GM12878 (cell line): ENCODE measurements around the gene MAD1L1.

Experiments used
- BHLHE40 ChIP-seq, 2 experiments: fragments of 450-650 bp in 1 of 2; IDR thresholded peaks; 2 replicates each; pipeline ENCODE4 v1.6.1; 2011 to 2017; ENCODE audit warnings: low read depth in 2 of 2, borderline replicate concordance in 1 of 2, improper control_type of control experiment in 1 of 2, low read length in 1 of 2, mild to moderate bottlenecking in 1 of 2
- EZH2 ChIP-seq: IDR thresholded peaks from 2 replicates; pipeline ENCODE4 v1.6.1; 2012; ENCODE audit warnings: low read depth, mild to moderate bottlenecking, control low read depth, inconsistent platforms, low read length, borderline replicate concordance; ENCODE audit not compliant: control insufficient read depth
- HDAC2 ChIP-seq: fragments of 200-600 bp; sonication (generic); IDR thresholded peaks from 2 replicates; pipeline ENCODE4 v1.6.1; 2017
- JUNB ChIP-seq: IDR thresholded peaks from 2 replicates; pipeline ENCODE4 v1.6.1; 2016; ENCODE audit warnings: antibody characterized with exemption, mild to moderate bottlenecking
- MYC ChIP-seq: IDR thresholded peaks from 2 replicates; pipeline ENCODE4 v1.6.1; 2011; ENCODE audit warnings: mild to moderate bottlenecking, low read length, moderate library complexity, inconsistent platforms; ENCODE audit not compliant: insufficient read depth, insufficient replicate concordance, insufficient read length, severe bottlenecking
- NR2C1 ChIP-seq: fragments of 450-650 bp; IDR thresholded peaks from 2 replicates; pipeline ENCODE4 v1.6.1; 2017; ENCODE audit warnings: antibody characterized with exemption, mild to moderate bottlenecking, moderate library complexity
- SMAD1 ChIP-seq: fragments of 450-650 bp; IDR thresholded peaks from 2 replicates; pipeline ENCODE4 v1.6.1; 2018; ENCODE audit warnings: mild to moderate bottlenecking, low read depth; ENCODE audit not compliant: partially characterized antibody
- TCF7 ChIP-seq: IDR thresholded peaks from 2 replicates; pipeline ENCODE4 v1.6.1; 2014; ENCODE audit warnings: antibody characterized with exemption, borderline replicate concordance
- ZNF24 ChIP-seq: fragments of 450-650 bp; IDR thresholded peaks from 2 replicates; pipeline ENCODE4 v1.6.1; 2017; ENCODE audit warnings: antibody characterized with exemption, mild to moderate bottlenecking
- TF ChIP-seq, protein P1 (sequence below), 3 experiments: IDR thresholded peaks in 2 of 3; conservative IDR thresholded peaks in 1 of 3; 2 replicates each; pipeline ENCODE4 v1.5.1; 2011; ENCODE audit warnings: low read depth in 3 of 3, low read length in 3 of 3, mild to moderate bottlenecking in 3 of 3, control low read depth in 2 of 3, moderate library complexity in 2 of 3, inconsistent platforms in 1 of 3, mixed read lengths in 1 of 3; ENCODE audit not compliant: control insufficient read depth in 2 of 3, insufficient read depth in 1 of 3; ENCODE audit errors: extremely low read depth in 1 of 3
- TF ChIP-seq, protein P2 (sequence below): IDR thresholded peaks from 2 replicates; pipeline ENCODE4 v1.6.1; 2012; ENCODE audit warnings: mild to moderate bottlenecking, low read depth, low read length
- TF ChIP-seq, protein P3 (sequence below): fragments of 450-650 bp; IDR thresholded peaks from 2 replicates; pipeline ENCODE4 v1.6.1; 2016; ENCODE audit warnings: mild to moderate bottlenecking

DNA sequence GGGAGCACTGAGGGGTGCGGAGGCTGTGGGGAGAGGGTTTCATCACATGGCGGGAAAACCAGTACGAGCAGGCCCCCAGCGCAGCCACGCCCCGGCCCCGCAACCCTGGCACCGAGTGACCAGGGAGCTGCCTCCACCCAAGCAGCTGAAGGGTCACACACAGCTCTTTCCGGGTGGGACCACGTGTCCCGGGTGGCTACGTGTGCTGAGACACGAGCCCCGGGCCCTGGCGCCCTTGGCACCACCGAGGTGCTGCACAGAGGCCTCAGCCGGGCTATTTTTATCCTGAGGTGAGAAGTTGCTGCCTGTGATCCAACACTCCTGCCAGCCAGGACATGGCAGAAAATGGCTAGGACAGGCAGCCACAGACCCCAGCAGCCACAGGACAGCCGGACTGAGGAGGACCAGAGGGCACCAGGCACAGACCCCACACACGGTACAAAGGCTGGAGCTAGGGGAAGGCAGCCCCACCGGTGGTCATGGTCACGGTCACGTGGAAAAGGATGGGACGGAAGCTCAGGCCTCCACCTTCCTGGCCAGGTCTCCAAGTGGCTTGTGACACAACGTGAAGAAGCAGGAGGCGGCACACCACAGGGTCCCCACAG, 223.7 kb downstream of the MAD1L1 start:
- TF ChIP-seq, protein P1, sequence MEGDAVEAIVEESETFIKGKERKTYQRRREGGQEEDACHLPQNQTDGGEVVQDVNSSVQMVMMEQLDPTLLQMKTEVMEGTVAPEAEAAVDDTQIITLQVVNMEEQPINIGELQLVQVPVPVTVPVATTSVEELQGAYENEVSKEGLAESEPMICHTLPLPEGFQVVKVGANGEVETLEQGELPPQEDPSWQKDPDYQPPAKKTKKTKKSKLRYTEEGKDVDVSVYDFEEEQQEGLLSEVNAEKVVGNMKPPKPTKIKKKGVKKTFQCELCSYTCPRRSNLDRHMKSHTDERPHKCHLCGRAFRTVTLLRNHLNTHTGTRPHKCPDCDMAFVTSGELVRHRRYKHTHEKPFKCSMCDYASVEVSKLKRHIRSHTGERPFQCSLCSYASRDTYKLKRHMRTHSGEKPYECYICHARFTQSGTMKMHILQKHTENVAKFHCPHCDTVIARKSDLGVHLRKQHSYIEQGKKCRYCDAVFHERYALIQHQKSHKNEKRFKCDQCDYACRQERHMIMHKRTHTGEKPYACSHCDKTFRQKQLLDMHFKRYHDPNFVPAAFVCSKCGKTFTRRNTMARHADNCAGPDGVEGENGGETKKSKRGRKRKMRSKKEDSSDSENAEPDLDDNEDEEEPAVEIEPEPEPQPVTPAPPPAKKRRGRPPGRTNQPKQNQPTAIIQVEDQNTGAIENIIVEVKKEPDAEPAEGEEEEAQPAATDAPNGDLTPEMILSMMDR (IDR thresholded peaks at IDR 0.05 in 2 of 3, conservative IDR thresholded peaks at IDR 0.05 in 1 of 3; ENCODE audit: control insufficient read depth in 2 of 3, extremely low read depth in 1 of 3, insufficient read depth in 1 of 3, low read depth in 3 of 3, low read length in 3 of 3): no peak
- TF ChIP-seq EZH2: no peak
- TF ChIP-seq MYC: no peak
- TF ChIP-seq BHLHE40 (IDR thresholded peaks at IDR 0.05; ENCODE audit: borderline replicate concordance in 1 of 2, low read depth in 2 of 2, low read length in 1 of 2): no peak
- no peak for TF ChIP-seq NR2C1
- TF ChIP-seq TCF7: no peak
- TF ChIP-seq, protein P2, sequence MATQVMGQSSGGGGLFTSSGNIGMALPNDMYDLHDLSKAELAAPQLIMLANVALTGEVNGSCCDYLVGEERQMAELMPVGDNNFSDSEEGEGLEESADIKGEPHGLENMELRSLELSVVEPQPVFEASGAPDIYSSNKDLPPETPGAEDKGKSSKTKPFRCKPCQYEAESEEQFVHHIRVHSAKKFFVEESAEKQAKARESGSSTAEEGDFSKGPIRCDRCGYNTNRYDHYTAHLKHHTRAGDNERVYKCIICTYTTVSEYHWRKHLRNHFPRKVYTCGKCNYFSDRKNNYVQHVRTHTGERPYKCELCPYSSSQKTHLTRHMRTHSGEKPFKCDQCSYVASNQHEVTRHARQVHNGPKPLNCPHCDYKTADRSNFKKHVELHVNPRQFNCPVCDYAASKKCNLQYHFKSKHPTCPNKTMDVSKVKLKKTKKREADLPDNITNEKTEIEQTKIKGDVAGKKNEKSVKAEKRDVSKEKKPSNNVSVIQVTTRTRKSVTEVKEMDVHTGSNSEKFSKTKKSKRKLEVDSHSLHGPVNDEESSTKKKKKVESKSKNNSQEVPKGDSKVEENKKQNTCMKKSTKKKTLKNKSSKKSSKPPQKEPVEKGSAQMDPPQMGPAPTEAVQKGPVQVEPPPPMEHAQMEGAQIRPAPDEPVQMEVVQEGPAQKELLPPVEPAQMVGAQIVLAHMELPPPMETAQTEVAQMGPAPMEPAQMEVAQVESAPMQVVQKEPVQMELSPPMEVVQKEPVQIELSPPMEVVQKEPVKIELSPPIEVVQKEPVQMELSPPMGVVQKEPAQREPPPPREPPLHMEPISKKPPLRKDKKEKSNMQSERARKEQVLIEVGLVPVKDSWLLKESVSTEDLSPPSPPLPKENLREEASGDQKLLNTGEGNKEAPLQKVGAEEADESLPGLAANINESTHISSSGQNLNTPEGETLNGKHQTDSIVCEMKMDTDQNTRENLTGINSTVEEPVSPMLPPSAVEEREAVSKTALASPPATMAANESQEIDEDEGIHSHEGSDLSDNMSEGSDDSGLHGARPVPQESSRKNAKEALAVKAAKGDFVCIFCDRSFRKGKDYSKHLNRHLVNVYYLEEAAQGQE: no peak
- no peak for TF ChIP-seq SMAD1
- TF ChIP-seq, protein P3, sequence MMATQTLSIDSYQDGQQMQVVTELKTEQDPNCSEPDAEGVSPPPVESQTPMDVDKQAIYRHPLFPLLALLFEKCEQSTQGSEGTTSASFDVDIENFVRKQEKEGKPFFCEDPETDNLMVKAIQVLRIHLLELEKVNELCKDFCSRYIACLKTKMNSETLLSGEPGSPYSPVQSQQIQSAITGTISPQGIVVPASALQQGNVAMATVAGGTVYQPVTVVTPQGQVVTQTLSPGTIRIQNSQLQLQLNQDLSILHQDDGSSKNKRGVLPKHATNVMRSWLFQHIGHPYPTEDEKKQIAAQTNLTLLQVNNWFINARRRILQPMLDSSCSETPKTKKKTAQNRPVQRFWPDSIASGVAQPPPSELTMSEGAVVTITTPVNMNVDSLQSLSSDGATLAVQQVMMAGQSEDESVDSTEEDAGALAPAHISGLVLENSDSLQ: no peak
- TF ChIP-seq ZNF24: no peak
- no peak for TF ChIP-seq JUNB
- no peak for TF ChIP-seq HDAC2
